Umbilical cord (tissue), 2 donors: ENCODE measurements around the gene OR2T34. TPM values are rescaled to one million over a fixed set of nuclear protein-coding genes. Genes with fewer than 3 reads are reported as not detected.
"Not testable (repeated sequence)": the region's sequence is repeated elsewhere in the genome, so short reads cannot be mapped to it uniquely, and the experiment has no call there.

Experiments
- DNase-seq: peaks from one replicate; pipeline ENCODE4 v3.0.0-alpha.2; 2015; ENCODE audit warnings: low spot score
- total RNA-seq: library from RNA; depleted of rRNA; stranded (reverse); fragments of >200 nt; gene quantifications from one replicate; pipeline ENCODE4 v1.2.3, GENCODE V29; 2014; ENCODE audit warnings: low replicate concordance; ENCODE audit not compliant: insufficient read depth

OR2T34 gene
- total RNA-seq, 1 donor from 2014 or later: not detected

- not testable (repeated sequence) for DNase-seq
Observed at GRCh38 chr1:248562672-248563071, 11.9 kb downstream of the OR2T34 start, which contains the start of gene OR2T29. Gene OR2T29, minus strand, starts transcription at chr1:248562772. Its CDS starts 3,281 bp downstream, at chr1:248559491.

- not testable (repeated sequence) for DNase-seq
Observed at GRCh38 chr1:248551027-248551426, 23.5 kb downstream of the OR2T34 start.

- not testable (repeated sequence) for DNase-seq
Observed at GRCh38 chr1:248547383-248547782, 27.2 kb downstream of the OR2T34 start.

GRCh38 chr1:248537449-248537848 lies 37.1 kb downstream of the OR2T34 start:
- DNase-seq: not testable (repeated sequence)

Other genes starting within 250 kb of the OR2T34 start
- not detected for gene OR14C36, start 226.0 kb downstream of the OR2T34 start, total RNA-seq
- gene OR2T4, start 213.1 kb downstream of the OR2T34 start, total RNA-seq: not detected
- gene OR2T6, start 199.0 kb downstream of the OR2T34 start, total RNA-seq: 1.9 TPM
- gene OR2T1, start 171.7 kb downstream of the OR2T34 start, total RNA-seq: 1.4 TPM
- gene OR2T2, start 129.1 kb downstream of the OR2T34 start, total RNA-seq: not detected
- not detected for gene OR2T3, start 101.4 kb downstream of the OR2T34 start, total RNA-seq
- gene OR2T5, start 86.2 kb downstream of the OR2T34 start, total RNA-seq: not detected
- 2.2 TPM for gene OR2G6, start 66.7 kb downstream of the OR2T34 start, total RNA-seq
- gene OR2T29, start 12.0 kb downstream of the OR2T34 start, total RNA-seq: 10.8 TPM
- 0.72 TPM for gene OR2T10, start 22.9 kb upstream of the OR2T34 start, total RNA-seq
- 0.48 TPM for gene OR2T11, start 60.3 kb upstream of the OR2T34 start, total RNA-seq
- 7.2 TPM for gene OR2T35, start 70.5 kb upstream of the OR2T34 start, total RNA-seq
- gene OR2T27, start 80.8 kb upstream of the OR2T34 start, total RNA-seq: 1.4 TPM
- gene OR14I1, start 128.0 kb upstream of the OR2T34 start, total RNA-seq: not detected
- not detected for gene LYPD8, start 181.0 kb upstream of the OR2T34 start, total RNA-seq